HCT116 (cell line): ENCODE measurements around the gene PPP2R2D. TPM values are rescaled to one million over a fixed set of nuclear protein-coding genes. Genes with fewer than 3 reads are reported as not detected.

Experiments used
- ATAC-seq: fragments of 200-7000 bp; cut with Tn5 transposase; 2 replicates; pipeline ENCODE4 v1.9.1; 2020; ENCODE audit warnings: mild to moderate bottlenecking, moderate library complexity
- BruUV-seq: library from RNA; stranded (reverse); fragments of 400-500 nt; replicated peaks from 2 replicates; lab custom pipeline; 2021; lab: Mats Ljungman, UMichigan
- CTCF ChIA-PET: fragments of 300-600 bp; sonication (Branson Sonifier 250); formaldehyde crosslinking; loops from one replicate; lab custom pipeline; 2021; ENCODE audit warnings: antibody characterized with exemption; lab: Charles Lee
- POLR2A ChIA-PET: fragments of 300-600, 350-600 bp; sonication (Branson Sonifier 250); formaldehyde crosslinking; loops from one replicate; lab custom pipeline; 2021; ENCODE audit warnings: antibody characterized with exemption; lab: Charles Lee
- RAD21 ChIA-PET, 2 experiments: fragments of 300-600 bp; sonication (Branson Sonifier 250); formaldehyde crosslinking; loops; one replicate each; lab custom pipeline; 2023; ENCODE audit warnings: low total read pairs in 2 of 2; ENCODE audit not compliant: uncharacterized antibody in 2 of 2, unreplicated experiment in 2 of 2, low non-redundant PET in 1 of 2; lab: Charles Lee
- DNase-seq: peaks from one replicate; pipeline ENCODE4 v3.0.0-alpha.2; 2010; ENCODE audit warnings: low read depth, low spot score
- H2AFZ ChIP-seq: fragments of 200-600 bp; shearing (Covaris generic), sonication (generic); 2 replicates; pipeline ENCODE4 v1.6.1; 2017; ENCODE audit warnings: low read depth, mixed run types, mixed read lengths, antibody characterized with exemption, low read length; ENCODE audit not compliant: poor library complexity, severe bottlenecking
- H3K27ac ChIP-seq: 2 replicates; pipeline ENCODE4 v1.5.1; 2012; ENCODE audit warnings: low read depth, low read length
- H3K27me3 ChIP-seq: fragments of 200-600 bp; sonication (generic); 2 replicates; pipeline ENCODE4 v1.6.1; 2016; ENCODE audit warnings: mixed run types, low read length, mixed read lengths; ENCODE audit not compliant: insufficient read depth
- H3K36me3 ChIP-seq, 2 experiments: fragments of 200-500 bp in 1 of 2; fragments of 200-600 bp in 1 of 2; sonication (Bioruptor generic) in 1 of 2; sonication (generic) in 1 of 2; 2 replicates each; pipeline versions ENCODE4 v1.5.1 to v1.6.1; 2014 to 2016; ENCODE audit warnings: low read length in 2 of 2, inconsistent platforms in 1 of 2, mixed read lengths in 1 of 2, mixed run types in 1 of 2; ENCODE audit not compliant: insufficient read depth in 2 of 2, control insufficient read depth in 1 of 2
- H3K4me1 ChIP-seq, 2 experiments: fragments of 200-600 bp in 1 of 2; sonication (generic) in 1 of 2; 2 replicates each; pipeline versions ENCODE4 v1.5.1 to v1.6.1; 2012 to 2017; ENCODE audit warnings: low read length in 2 of 2, inconsistent platforms in 1 of 2, mild to moderate bottlenecking in 1 of 2, mixed read lengths in 1 of 2, mixed run types in 1 of 2, moderate library complexity in 1 of 2; ENCODE audit not compliant: insufficient read depth in 2 of 2, control insufficient read depth in 1 of 2
- H3K4me2 ChIP-seq: fragments of 200-600 bp; sonication (generic); 2 replicates; pipeline ENCODE4 v1.6.1; 2017; ENCODE audit warnings: mixed run types, low read length, mixed read lengths
- H3K4me3 ChIP-seq, 2 experiments: fragments of 200-600 bp in 1 of 2; sonication (generic) in 1 of 2; replicated peaks in 1 of 2; 2 replicates each; pipeline ENCODE4 v1.5.1; 2011 to 2016; ENCODE audit warnings: low read length in 2 of 2, control low read depth in 1 of 2, low read depth in 1 of 2, mild to moderate bottlenecking in 1 of 2, mixed read lengths in 1 of 2, mixed run types in 1 of 2
- H3K79me2 ChIP-seq: fragments of 200-600 bp; sonication (generic); 2 replicates; pipeline ENCODE4 v1.6.1; 2017; ENCODE audit warnings: mild to moderate bottlenecking, mixed run types, low read length, moderate library complexity, mixed read lengths; ENCODE audit not compliant: insufficient read depth
- H3K9ac ChIP-seq: fragments of 200-600 bp; sonication (generic); 2 replicates; pipeline ENCODE4 v1.6.1; 2016; ENCODE audit warnings: low read length, mixed read lengths
- H3K9me2 ChIP-seq: fragments of 200-600 bp; sonication (generic), shearing (Covaris generic); 2 replicates; pipeline ENCODE4 v1.6.1; 2017; ENCODE audit warnings: mixed run types, mild to moderate bottlenecking, moderate library complexity; ENCODE audit not compliant: insufficient read depth
- H3K9me3 ChIP-seq, 2 experiments: fragments of 200-500 bp in 1 of 2; fragments of 200-600 bp in 1 of 2; sonication (Bioruptor generic) in 1 of 2; sonication (generic) in 1 of 2; 2 replicates each; pipeline ENCODE4 v1.6.1; 2014 to 2017; ENCODE audit warnings: low read length in 2 of 2, mixed read lengths in 2 of 2, inconsistent platforms in 1 of 2, low read depth in 1 of 2, mild to moderate bottlenecking in 1 of 2, mixed run types in 1 of 2, moderate library complexity in 1 of 2; ENCODE audit not compliant: control insufficient read depth in 1 of 2, insufficient read depth in 1 of 2
- H4K20me1 ChIP-seq: fragments of 200-600 bp; sonication (generic), shearing (Covaris generic); 2 replicates; pipeline ENCODE4 v1.6.1; 2017; ENCODE audit warnings: mixed run types, mild to moderate bottlenecking, moderate library complexity; ENCODE audit not compliant: insufficient read depth
- CBX3 ChIP-seq: IDR thresholded peaks from 2 replicates; pipeline ENCODE4 v1.6.1; 2012; ENCODE audit warnings: low read depth
- CEBPB ChIP-seq: IDR thresholded peaks from 2 replicates; pipeline ENCODE4 v1.6.1; 2012; ENCODE audit warnings: low read depth
- EGR1 ChIP-seq: IDR thresholded peaks from 2 replicates; pipeline ENCODE4 v1.6.1; 2012; ENCODE audit warnings: low read depth
- EZH2 ChIP-seq: fragments of 200-600 bp; sonication (generic); IDR thresholded peaks from 2 replicates; pipeline ENCODE4 v1.6.1; 2017; ENCODE audit warnings: antibody characterized with exemption, mixed run types
- EZH2phosphoT487 ChIP-seq: fragments of 200-600 bp; IDR thresholded peaks from 2 replicates; pipeline ENCODE4 v1.6.1; 2018; ENCODE audit warnings: antibody characterized with exemption, borderline replicate concordance
- FOSL1 ChIP-seq: IDR thresholded peaks from 2 replicates; pipeline ENCODE4 v1.6.1; 2012; ENCODE audit warnings: low read depth
- POLR2A ChIP-seq: IDR thresholded peaks from 2 replicates; pipeline ENCODE4 v1.7.0; 2011; ENCODE audit warnings: borderline replicate concordance; ENCODE audit not compliant: insufficient read depth, insufficient read length; ENCODE audit errors: extremely low read depth
- SIN3A ChIP-seq: IDR thresholded peaks from 2 replicates; pipeline ENCODE4 v1.6.1; 2012; ENCODE audit warnings: low read depth
- TCF7L2 ChIP-seq: IDR thresholded peaks from 2 replicates; pipeline ENCODE4 v1.7.0; 2011; ENCODE audit warnings: borderline replicate concordance, inconsistent platforms; ENCODE audit not compliant: insufficient read depth, insufficient read length; ENCODE audit errors: extremely low read depth
- YY1 ChIP-seq: IDR thresholded peaks from 2 replicates; pipeline ENCODE4 v1.6.1; 2011; ENCODE audit warnings: low read length, low read depth, moderate library complexity, mild to moderate bottlenecking; ENCODE audit not compliant: insufficient replicate concordance; ENCODE audit errors: extremely low read depth
- intact Hi-C: fragments of 100-400 bp; cut with micrococcal nuclease; formaldehyde crosslinking; loops from 2 replicates; pipeline ENCODE4 v1.10.0; 2022
- total RNA-seq: library from RNA; stranded (reverse); gene quantifications from one replicate; pipeline ENCODE4 v1.2.1, GENCODE V29; 2021; ENCODE audit not compliant: unreplicated experiment
- TF ChIP-seq, protein P1 (sequence below): IDR thresholded peaks from 2 replicates; pipeline ENCODE4 v1.6.1; 2012; ENCODE audit warnings: low read depth
- TF ChIP-seq, protein P2 (sequence below): IDR thresholded peaks from 2 replicates; pipeline ENCODE4 v1.6.1; 2012
- TF ChIP-seq, protein P3 (sequence below): IDR thresholded peaks from 2 replicates; pipeline ENCODE4 v1.6.1; 2012
- TF ChIP-seq, protein P4 (sequence below): IDR thresholded peaks from 2 replicates; pipeline ENCODE4 v1.6.1; 2011; ENCODE audit warnings: mild to moderate bottlenecking, low read length, moderate library complexity; ENCODE audit not compliant: insufficient replicate concordance; ENCODE audit errors: extremely low read depth

Gene PPP2R2D
- total RNA-seq, 1 experiment from 2014 or later = 18.1 TPM

DNA sequence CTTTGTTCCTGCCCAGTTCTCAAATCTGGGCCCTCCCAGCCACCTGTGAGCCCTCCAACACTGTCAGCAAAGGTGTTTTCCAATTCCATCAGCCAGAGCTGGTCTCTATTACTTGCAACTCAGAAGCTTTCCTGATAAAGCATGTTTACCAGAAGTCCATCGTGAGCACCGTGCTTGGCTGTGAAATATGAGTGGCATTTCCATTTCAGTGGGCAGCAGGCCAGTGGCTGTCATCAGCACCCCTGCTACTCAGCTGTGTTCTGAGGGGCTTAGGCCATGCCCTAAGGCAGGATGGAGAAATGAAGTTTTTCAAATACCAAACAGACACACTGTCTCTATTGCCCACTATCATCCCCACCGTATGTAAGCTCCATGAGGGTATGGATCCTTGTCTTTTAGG, 93.6 kb downstream of the PPP2R2D start:
- Histone ChIP-seq H4K20me1 (no peaks in the 10 kb centered on the region), H3K79me2 (no peaks in the 10 kb centered on the region), H3K9me2 (no peaks in the 10 kb centered on the region), H3K9me3 (no peaks in the 10 kb centered on the region), H3K9ac (no peak overlapping the region), H3K27me3 (no peaks in the 10 kb centered on the region), H3K27ac (no peak overlapping the region), H2AFZ (no peak overlapping the region), H3K4me2 (no peak overlapping the region), H3K4me3 (no peak overlapping the region), H3K4me1 (no peaks in the 10 kb centered on the region), H3K36me3 (no peaks in the 10 kb centered on the region)
- ChIA-PET CTCF (no interaction called here), POLR2A (no interaction called here), RAD21 (no interaction called here)
- DNase-seq (no peak), ATAC-seq (no peak)
- no TSS peak for BruUV-seq
- intact Hi-C loops = no loop called here
- TF ChIP-seq CBX3 (no peak), CEBPB (no peak), YY1 (no peak), FOSL1 (no peak), EZH2 (no peak), SIN3A (no peak), TCF7L2 (no peak), POLR2A (no peak), EZH2phosphoT487 (no peak), EGR1 (no peak)
- TF ChIP-seq, protein P1, sequence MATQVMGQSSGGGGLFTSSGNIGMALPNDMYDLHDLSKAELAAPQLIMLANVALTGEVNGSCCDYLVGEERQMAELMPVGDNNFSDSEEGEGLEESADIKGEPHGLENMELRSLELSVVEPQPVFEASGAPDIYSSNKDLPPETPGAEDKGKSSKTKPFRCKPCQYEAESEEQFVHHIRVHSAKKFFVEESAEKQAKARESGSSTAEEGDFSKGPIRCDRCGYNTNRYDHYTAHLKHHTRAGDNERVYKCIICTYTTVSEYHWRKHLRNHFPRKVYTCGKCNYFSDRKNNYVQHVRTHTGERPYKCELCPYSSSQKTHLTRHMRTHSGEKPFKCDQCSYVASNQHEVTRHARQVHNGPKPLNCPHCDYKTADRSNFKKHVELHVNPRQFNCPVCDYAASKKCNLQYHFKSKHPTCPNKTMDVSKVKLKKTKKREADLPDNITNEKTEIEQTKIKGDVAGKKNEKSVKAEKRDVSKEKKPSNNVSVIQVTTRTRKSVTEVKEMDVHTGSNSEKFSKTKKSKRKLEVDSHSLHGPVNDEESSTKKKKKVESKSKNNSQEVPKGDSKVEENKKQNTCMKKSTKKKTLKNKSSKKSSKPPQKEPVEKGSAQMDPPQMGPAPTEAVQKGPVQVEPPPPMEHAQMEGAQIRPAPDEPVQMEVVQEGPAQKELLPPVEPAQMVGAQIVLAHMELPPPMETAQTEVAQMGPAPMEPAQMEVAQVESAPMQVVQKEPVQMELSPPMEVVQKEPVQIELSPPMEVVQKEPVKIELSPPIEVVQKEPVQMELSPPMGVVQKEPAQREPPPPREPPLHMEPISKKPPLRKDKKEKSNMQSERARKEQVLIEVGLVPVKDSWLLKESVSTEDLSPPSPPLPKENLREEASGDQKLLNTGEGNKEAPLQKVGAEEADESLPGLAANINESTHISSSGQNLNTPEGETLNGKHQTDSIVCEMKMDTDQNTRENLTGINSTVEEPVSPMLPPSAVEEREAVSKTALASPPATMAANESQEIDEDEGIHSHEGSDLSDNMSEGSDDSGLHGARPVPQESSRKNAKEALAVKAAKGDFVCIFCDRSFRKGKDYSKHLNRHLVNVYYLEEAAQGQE = no peak
- TF ChIP-seq, protein P2, sequence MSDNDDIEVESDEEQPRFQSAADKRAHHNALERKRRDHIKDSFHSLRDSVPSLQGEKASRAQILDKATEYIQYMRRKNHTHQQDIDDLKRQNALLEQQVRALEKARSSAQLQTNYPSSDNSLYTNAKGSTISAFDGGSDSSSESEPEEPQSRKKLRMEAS = no peak
- TF ChIP-seq, protein P3, sequence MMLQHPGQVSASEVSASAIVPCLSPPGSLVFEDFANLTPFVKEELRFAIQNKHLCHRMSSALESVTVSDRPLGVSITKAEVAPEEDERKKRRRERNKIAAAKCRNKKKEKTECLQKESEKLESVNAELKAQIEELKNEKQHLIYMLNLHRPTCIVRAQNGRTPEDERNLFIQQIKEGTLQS = no peak
- TF ChIP-seq, protein P4, sequence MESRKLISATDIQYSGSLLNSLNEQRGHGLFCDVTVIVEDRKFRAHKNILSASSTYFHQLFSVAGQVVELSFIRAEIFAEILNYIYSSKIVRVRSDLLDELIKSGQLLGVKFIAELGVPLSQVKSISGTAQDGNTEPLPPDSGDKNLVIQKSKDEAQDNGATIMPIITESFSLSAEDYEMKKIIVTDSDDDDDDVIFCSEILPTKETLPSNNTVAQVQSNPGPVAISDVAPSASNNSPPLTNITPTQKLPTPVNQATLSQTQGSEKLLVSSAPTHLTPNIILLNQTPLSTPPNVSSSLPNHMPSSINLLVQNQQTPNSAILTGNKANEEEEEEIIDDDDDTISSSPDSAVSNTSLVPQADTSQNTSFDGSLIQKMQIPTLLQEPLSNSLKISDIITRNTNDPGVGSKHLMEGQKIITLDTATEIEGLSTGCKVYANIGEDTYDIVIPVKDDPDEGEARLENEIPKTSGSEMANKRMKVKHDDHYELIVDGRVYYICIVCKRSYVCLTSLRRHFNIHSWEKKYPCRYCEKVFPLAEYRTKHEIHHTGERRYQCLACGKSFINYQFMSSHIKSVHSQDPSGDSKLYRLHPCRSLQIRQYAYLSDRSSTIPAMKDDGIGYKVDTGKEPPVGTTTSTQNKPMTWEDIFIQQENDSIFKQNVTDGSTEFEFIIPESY = no peak
- TF ChIP-seq, all 23 proteins: peak for 0
